IPS DF 4.7 (cell line): ENCODE results near the gene SWI5.

Experiments used
- DNase-seq: peaks from one replicate; pipeline ENCODE4 v3.0.0-alpha.2; 2013; ENCODE audit warnings: low spot score; ENCODE audit errors: extremely low read depth

Gene SWI5

DNA sequence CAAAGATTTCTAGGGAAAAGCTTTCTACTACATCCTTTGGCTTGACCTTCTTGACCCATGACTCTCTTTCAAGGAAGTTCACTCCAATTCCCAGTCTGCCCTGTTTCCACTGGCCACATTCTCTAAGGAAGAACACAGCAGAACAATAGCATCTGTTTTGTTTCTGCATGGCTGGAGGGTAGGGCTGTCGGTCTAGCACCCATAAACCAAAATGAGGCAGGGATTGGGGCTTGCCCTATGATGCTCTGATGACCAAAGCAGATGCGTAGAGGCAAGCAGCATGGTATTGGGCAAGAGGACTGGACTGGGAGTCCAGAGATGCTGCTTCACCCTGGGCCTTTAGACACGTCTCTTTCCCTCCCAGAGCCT is 24.4 kb upstream of the SWI5 start:
- no peak for DNase-seq

DNA sequence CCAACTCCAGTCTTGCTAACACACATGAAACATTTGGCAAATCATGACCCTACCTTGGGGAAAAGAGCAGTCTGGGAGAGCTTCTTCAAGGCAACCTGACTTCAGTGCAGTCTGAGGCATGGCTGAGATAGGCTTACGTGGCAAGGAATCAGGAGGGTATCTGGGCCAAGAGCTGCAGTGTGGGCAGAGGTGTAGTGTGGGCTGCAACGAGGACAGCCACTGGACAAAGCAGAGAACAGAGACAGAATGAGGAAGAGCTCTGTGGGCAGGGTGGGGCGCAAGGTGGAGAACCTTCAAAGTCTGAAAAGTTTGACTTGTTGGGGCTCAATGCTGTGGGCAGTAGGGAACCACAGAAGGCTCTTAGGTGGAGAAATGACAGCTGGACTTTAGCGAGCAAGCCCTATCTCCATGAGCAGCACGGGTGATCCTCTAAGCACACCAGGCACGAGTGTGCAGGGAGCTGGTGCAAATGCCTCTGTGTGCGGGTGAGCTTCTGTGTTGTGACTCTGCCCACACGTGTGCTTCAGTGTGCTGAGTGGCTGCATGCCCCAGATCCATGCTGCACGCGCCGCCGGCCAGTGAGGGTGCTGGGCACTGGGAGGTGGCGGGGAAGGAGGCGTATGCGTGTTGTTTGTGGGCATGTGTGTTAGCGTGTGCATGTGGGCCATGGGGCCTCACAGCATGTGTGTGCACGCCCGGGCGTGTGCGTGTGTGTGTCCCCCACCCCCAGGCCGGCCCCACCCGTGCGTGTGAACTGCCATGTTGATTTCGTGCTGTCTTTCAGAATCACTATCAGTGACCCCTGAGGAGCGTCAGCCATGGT is 23.5 kb upstream of the SWI5 start:
- no peak for DNase-seq

DNA sequence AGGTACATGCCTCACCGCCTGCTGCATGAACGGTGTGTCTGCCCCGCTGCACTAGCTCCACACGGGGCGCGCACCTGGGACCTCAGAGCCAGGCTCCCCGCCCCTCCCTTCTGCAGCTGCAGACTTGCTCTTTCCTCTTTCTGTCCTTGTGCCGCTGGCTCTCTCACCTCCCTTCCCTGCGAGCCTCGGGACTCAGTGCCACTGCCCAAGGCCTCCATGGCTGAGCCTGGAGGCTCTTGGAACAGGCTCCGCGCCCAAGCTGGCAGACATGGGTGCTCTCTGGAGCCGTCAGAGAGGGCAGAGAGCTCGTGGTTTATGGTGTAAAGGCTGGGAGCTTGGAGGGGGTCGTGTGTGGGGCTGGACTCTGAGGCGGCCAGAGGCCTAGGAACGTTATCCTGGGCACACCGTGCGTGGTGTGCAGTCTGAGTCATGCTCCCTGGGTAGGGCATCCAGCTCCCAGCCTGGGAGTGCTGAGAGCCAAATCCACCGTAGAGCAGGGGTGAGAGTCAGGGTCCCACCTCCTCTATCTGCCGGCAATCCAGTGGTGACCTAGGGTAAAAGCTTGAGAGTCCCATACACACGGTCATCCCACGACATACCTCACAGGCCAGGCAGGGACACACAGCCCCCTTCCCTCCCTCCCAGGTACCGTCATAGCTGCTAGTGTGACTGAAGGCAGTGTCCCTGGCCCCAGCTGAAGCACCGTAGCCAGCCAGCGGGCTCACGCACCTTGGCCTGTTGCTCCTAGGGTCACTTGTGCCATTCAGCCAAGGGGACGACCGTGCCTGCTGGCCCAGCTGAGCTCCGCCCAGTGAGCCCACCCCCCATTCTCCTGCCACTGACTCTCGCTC is 22.7 kb upstream of the SWI5 start:
- DNase-seq = no peak

DNA sequence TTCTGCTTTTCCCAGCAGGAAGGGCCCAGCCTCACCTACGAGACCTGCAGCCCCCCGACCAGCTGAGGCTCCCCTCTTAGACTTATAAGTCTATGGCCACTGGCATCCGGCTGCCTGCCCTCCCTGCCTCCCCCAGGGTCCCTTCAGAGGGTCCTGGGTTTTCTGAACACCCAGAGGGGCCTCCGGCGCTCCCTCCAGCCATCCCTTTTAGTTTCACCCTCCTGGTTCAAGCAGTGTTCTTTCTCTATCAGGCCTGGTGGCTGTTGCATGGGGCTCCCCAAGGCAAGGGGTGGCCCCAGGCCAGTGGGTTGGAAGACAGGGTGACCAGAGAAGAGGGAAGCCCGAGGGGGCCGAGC is 22.1 kb upstream of the SWI5 start:
- DNase-seq = no peak

DNA sequence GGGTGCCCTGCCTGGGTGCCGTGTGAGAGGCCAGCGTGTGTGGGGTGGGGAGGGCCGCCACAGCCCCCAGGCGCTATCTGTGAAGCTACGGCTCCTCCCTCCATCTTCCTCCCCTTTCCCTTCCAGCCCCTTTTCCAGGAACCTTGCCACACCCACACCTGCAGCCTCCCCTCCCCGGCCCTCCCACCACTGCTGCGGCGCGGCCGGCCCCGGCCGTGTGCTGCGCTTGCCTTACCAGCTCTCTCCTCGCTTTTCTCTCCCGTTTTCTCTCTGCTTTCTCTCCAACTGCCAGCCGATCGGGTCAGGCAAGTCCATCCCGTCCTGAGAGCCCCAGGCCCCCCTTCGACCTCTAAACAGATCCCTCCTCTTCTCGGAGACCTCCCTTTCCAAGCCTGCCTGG is 21.7 kb upstream of the SWI5 start:
- DNase-seq = no peak

DNA sequence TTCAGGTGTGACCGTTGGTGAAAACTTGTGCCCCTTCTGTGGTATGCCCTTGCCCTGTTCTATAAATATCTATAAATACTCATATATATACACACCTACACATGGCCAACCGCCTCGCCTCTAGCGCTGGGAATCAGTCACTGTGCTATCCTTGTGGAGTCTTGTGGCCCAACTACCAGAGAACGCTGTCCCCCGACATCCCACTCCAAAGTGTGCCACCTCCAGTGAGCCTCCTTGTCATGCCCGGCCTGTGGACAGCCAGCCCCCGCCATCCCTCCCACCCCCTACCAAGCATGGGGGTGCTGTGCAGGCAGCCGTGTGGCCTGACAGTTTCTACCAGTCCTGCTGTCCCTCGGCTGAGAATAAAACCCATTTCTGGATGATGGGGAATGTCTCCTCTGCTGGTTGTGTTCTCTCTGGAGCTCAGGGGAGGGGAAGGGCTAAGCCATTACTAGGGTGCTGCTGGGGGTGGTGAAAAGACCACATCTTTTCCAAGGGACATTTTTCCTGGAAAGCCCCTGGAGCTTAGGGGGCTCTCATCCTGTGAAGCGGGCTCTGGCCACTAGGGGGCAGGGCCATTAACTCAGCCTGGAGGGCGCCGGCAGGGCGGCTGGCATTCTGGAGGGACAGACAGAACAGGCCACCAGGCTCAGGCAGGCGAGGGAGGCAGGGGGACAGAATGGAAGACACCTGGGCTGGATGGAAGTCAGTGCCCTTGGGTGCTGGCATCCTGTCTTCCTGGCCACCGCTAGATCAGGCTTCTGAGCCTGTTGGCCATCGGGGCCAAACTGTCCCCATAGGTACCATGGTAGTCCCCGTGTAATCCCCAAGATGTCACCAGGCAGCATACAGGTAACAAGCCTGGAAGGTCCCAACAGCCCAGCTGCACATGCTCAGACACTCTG is 21.0 kb upstream of the SWI5 start:
- no peak for DNase-seq

DNA sequence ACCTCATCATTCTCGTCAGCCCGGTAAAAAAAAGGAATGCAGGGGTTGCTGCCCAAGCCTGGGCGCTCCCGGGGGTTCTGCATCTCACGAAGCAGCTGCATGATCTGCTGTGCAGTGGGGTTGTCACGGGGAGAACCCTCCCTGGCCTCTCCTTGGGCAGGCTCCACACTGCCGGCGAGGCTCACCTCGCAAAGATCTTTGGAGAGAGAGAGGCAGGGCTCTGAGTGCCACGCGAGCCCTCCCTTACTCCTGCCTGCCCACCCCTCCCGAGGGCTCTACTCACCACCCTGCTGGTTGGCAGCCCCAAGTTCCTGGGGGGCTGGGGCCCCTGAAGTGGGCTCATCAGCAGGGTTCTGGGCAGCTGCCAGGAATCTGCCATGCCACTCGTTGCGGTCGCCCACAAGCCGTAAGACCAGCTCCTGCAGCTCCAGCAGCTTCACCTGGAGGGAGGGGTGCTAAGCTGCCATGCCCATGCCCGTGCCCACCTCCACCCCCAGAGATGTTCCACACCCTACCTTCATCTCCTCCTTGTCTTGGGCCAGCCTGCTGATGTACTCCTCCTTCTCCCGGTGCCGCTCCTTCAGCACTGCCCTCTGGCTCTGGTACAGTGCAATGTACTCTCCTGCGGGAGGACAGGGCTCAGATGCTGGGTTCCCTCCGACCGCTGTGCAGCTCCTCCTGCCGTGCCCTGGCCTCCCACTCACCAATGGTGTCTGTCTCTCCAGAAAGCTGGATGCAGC is 18.8 kb upstream of the SWI5 start:
- no peak for DNase-seq

DNA sequence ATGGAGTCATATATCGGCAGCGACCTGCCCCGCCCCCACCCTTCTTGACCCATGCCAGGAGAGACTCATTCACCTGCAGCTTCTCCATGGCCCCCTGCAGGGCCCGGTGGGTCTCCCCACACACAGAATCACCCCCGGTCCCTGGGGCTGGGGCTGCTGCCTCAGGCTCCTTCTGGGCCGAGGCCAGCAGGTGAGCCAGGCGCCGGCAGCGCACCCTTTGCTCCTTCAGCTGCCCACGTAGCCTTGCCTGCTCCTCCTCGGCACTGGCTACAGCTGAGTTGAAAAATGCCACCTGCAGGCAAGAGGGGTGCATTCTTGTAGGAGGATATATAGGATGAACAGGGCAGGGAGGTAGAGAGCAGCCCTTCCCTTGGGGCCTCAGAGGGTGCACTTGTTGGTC is 18.2 kb upstream of the SWI5 start:
- DNase-seq = no peak

DNA sequence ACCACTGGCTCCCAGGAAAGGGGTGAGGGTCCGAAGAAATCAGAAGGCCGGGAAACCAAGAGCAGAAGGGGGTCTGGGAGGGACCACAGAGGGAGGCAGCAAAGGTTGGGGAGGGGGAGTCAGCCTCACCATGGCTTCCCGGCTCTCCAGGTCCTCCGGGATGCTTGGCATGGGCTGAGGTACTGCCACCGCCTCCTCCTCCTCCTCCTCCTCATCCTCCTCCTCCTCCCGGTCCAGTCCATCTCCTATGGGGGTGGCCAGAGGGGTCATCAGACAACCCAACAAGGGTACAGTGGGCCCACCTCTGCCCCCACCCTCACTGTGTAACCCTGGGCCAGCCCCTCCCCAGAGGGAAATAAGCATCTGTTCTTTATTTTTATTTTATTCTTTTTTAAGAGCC is 17.8 kb upstream of the SWI5 start:
- no peak for DNase-seq

DNA sequence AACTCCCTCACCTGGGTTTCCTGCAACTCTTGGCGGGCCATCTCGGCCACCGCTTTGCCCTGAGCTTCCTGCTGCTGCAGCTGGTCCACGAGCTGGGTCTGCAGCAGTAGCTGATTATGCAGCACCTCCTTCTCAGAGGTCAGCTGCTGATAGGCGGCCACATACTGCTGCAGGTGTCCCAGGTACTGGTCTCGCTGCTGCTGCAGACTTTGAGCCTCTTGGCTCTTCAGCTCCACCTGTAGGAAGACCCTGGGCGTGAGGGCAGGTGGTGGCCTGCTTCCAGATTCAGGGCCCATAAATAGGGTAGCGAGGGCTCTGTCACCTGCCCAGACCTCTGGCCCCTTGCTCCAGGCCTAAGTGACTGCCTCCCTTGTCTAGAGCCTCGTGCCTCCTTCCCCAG is 16.9 kb upstream of the SWI5 start:
- DNase-seq = no peak

DNA sequence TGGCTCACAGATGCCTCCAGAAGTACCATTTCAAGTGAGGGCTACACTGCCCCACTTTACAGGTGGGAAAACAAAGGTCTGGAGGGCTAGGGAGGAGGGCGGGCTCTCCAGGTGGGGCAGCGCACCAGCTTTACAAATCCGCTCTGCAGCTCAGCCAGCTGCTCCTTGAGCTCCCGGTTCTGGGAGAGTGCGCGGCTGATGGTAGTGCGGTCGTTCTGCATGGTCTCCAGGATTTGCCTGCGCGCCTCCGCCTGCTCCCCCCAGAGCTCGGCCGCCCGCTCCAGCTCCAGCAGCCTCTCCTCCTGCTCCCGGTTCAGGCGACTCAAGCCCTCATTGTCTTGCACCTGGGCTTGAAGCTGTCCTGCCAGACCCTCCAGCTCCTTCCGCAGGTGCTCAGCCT is 15.7 kb upstream of the SWI5 start:
- DNase-seq = no peak

DNA sequence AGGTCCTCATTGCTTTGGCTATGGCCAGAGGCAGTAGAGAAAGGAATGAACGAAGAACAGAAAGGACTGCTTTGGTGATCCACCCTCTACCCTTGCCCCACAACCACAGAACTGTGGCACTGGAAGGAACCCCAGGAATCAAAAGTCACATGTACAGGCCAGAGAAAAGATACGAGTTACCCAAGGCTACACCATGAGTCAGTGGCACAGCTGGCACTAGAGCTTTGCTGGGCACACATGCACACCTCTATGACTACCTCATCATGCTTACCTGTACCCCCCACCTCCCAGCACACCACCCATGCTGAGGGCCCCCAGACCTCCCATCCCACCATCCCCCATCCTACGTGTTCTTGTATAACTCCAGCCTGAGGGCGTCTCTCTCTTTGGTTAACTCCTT is 13.4 kb upstream of the SWI5 start:
- no peak for DNase-seq

DNA sequence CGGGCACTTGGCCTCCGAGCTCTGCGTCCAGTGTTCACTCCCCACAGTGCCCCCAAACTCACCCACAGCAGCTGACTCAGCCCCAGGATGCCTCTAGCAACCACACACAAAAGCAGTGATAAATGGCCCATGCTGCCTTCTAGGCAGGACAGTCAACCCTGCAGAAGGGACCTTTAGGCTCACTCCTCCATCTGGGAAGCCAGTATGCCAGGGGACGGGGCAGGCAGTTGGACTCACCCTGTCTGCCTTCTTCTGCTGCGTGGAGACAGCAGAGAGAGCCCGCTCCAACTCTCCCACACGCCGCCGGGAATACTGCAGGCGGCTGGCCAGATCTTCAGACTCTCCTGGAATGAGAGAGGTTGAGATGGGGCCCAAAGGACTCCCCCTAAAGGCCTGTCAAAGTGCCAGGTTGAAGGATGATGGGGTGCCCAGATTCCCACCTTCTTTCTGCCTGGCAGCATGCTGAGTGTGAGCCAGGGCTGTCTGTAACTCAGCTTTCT is 10.7 kb upstream of the SWI5 start:
- no peak for DNase-seq

DNA sequence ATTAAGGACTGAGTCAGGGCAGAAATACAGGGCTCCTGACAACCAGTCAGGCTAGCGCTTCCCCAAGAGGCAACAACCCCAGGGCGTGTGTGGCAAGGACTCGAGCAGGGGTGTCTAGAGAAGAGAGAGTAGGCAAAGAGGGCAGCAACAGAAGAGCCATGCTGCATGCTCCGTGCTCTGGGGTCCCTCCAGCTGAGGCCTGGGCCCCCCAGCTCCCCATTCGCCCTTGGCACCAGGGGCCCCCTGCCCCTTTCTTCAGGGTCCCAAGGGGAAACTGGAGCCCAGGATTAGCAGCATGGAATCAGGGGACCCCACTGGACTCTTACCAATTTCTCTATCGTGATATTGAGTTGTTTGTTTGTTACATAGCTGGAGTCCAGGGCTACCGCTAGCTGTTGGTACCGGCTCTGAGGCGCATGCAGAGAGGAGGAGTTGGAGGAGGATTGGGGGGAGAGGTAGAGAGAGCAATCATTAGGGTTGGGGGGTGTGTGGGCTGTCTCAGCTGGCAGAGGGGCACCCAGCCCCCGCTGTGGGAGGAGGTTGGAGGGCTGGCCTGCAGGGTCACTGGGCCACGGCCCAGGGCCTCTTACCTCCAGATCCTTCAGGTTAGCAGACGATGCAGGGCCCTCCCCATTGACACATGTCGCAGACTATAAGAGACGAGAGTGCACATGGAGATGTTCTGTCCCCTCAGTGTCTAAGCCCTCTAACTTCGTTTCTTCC is 9.0 kb upstream of the SWI5 start:
- DNase-seq = no peak

DNA sequence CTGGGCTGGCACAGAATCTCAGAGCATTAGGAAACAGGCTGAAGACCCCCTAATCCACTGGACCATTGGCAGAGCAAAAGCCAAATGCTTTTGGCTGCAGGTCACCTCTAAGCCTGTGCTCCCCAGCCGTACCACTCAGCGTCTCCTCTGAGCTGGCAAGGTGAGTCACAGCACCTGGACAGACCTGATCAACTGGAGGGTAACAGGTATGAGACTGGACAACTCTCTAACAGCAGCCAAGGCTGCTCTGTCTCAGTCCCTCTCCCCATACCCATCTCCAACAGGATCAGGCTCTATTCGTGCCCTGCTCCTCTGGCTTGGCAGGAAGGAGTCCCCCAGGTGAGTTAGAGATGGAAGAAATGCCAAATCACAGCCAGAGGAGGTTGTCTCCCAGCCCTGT is 5.0 kb upstream of the SWI5 start:
- DNase-seq = no peak

DNA sequence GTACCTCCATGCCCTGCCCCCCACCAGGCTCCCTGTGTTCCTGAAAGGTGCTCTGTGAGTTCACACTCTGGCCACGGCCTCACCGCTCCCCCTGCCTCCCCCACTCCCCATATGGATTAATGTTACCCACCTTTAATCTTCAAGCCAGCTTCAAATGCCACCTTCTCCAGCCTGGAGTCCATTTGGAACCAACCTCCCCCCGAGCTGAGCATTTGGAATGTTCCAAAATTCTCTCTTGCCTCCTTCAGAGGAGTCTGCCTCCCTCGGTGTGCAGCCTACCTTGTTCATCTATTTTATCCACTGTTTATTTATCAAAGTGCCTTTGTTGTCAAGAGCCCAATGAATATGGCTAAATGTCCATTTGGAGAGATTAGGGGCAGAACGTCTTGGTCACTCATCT is 4.6 kb upstream of the SWI5 start:
- no peak for DNase-seq

DNA sequence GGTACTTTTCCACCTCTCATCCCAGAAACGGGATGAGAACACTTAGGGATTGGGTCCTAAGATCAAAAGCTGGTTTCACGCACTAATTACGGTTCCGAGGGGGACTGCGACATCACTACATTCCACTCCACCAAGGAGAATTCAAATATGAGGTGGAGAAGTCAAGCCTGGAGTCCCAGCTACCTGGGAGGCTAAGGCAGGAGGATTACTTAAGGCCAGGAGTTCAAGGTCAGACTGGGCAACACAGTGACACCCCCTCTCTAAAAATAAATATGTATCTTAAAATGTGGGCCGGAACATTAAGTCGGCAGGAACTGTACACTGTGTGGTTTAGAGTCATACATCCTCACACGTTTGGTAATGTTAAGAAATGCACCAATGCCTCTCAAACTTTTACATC is 1.8 kb upstream of the SWI5 start:
- no peak for DNase-seq

DNA sequence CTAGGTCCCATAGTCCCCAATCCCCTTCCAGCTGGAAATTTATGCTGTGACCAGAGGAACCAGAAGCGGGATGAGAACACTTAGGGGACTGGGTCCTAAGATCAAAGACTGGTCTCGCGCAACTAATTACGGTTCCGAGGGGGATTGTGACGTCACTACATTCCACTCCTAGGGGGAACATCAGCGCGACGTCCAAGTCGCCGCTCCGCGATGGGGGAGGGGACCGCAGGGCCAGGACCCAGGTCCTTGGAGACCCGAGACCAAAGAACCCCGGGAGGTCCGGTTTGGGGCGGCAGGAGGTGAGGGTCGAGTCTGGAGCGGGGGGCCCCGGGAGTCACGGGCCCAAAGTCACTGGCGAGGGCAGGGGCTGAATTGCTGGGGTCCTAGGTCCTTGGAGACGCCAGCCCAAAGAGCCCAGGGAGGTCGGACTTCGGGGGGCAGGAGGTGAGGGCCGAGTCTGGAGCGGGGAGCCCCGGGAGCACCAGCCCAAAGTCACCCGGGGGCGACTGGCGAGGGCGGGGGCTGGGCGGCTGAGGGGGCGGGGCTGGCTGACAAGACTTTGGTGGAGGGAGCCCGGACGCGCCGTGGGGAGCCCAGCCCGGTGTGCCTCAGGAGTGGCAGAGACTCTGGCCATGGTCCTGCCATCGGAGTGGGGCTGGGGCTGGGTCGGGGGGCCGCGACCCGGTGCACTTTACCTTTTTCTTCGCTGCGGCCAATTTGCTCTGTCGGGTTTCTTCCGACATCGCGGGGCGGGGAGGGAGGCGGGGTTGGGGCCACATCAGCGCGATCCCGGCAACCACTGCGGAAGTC is 673 bp upstream of the SWI5 start, which contains the start of gene GOLGA2:
Gene GOLGA2, minus strand, starts transcription at position 810 of the 810 bp plus-strand sequence. Its CDS starts 31 bp downstream, at position 779.
- DNase-seq = no peak

DNA sequence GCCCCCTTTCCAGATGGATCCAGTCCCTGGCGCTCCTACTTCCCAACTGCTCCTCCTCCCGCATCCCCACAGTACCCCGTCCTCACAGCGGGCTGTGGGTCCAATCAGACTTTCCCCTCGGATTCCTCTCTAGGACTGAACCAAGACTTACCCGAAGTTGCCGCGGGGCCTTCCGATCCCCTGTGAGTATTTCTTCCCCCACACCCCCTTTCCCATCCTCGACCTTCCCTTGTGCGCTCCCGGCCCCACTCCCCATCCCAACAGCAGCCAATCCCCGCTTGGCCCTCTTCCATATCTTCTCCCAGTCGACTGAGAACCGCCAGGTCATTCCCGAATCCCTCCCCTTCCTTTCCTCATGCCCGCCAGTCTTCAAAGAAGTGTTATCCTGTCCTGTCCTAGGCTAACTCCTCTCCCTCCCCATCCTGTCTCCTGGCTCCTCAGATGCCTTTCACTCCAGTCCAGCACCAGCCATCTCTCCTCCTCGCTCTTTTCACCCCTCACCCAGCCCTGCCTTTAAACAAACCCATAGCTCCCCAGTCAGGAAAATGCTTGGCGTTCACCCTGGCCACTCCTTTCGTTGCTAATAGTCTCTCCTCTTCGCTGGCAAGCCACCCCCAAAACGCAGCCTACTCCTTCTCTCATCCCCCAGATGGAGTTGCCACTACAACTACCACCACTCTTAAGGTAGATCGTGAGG is 646 bp downstream of the SWI5 start:
- DNase-seq = no peak
